Progenitor cell of endocrine pancreas (in vitro differentiated cells): ENCODE results near the gene SMAP1. TPM values are rescaled to one million over a fixed set of nuclear protein-coding genes. Genes with fewer than 3 reads are reported as not detected.
A peak's percentile ranks its signal among the peaks of the same experiment; 100 is the strongest.
"Not testable (repeated sequence)": the region's sequence is repeated elsewhere in the genome, so short reads cannot be mapped to it uniquely, and the experiment has no call there.

Experiments
- DNase-seq: peaks from one replicate; pipeline ENCODE4 v3.0.0; 2021; ENCODE audit warnings: low spot score; ENCODE audit not compliant: unreplicated experiment
- H3K27ac Mint-ChIP-seq: 2 replicates; pipeline ENCODE4 v1.8.0; 2021; ENCODE audit warnings: mild to moderate bottlenecking, moderate library complexity, mixed read lengths
- H3K27me3 Mint-ChIP-seq: 2 replicates; pipeline ENCODE4 v1.8.0; 2021; ENCODE audit warnings: mixed read lengths
- H3K36me3 Mint-ChIP-seq: 2 replicates; pipeline ENCODE4 v1.8.0; 2022; ENCODE audit warnings: mixed read lengths; ENCODE audit not compliant: insufficient read depth
- H3K4me1 Mint-ChIP-seq: 2 replicates; pipeline ENCODE4 v1.8.0; 2021; ENCODE audit warnings: low read depth, mixed read lengths
- H3K4me3 Mint-ChIP-seq: 2 replicates; pipeline ENCODE4 v1.8.0; 2021; ENCODE audit warnings: low read depth, mild to moderate bottlenecking, moderate library complexity, mixed read lengths
- H3K9me3 Mint-ChIP-seq: 2 replicates; pipeline ENCODE4 v1.8.0; 2021; ENCODE audit warnings: low read depth, mixed read lengths
- CTCF ChIP-seq: fragments of 200-600 bp; sonication (generic); IDR thresholded peaks from one replicate; pipeline ENCODE4 v1.5.0; 2021; ENCODE audit warnings: antibody characterized with exemption, mild to moderate bottlenecking; ENCODE audit not compliant: unreplicated experiment
- total RNA-seq: library from RNA; stranded (reverse); gene quantifications from 2 replicates; pipeline ENCODE4 v1.2.1, GENCODE V29; 2021

SMAP1 gene
- total RNA-seq, 1 donor from 2014 or later, result 32.8 TPM

- Mint-ChIP-seq H3K36me3 (peaks cover 11% of the 10 kb centered on the region), H3K27me3 (no peaks in the 10 kb centered on the region), H3K4me3 (no peak overlapping the region), H3K27ac (peak overlapping the region; percentile 59), H3K4me1 (peaks cover 4% of the 10 kb centered on the region), H3K9me3 (peaks cover 5% of the 10 kb centered on the region)
- DNase-seq, result no peak
- no peak for TF ChIP-seq CTCF
Measured at GRCh38 chr6:70758883-70759282, 91.2 kb downstream of the SMAP1 start.

- no peak for DNase-seq
- Mint-ChIP-seq H3K4me1 (peaks cover 4% of the 10 kb centered on the region), H3K36me3 (peaks cover 14% of the 10 kb centered on the region), H3K4me3 (no peak overlapping the region), H3K9me3 (peaks cover 4% of the 10 kb centered on the region), H3K27me3 (no peaks in the 10 kb centered on the region), H3K27ac (no peak overlapping the region)
- TF ChIP-seq CTCF, result no peak
Measured at GRCh38 chr6:70763754-70764510, 96.2 kb downstream of the SMAP1 start.

- no peak for TF ChIP-seq CTCF
- Mint-ChIP-seq H3K4me3 (no peak overlapping the region), H3K27ac (no peak overlapping the region), H3K4me1 (peaks cover 4% of the 10 kb centered on the region), H3K36me3 (peaks cover 15% of the 10 kb centered on the region), H3K27me3 (no peaks in the 10 kb centered on the region), H3K9me3 (peaks cover 5% of the 10 kb centered on the region)
- DNase-seq, result no peak
Measured at GRCh38 chr6:70764706-70765105, 97.0 kb downstream of the SMAP1 start.

GRCh38 chr6:70771351-70771750 lies 103.7 kb downstream of the SMAP1 start:
- not testable (repeated sequence) for H3K27me3 Mint-ChIP-seq, H3K4me1 Mint-ChIP-seq, H3K27ac Mint-ChIP-seq, H3K4me3 Mint-ChIP-seq, DNase-seq
- Mint-ChIP-seq H3K36me3 (peaks cover 24% of the 10 kb centered on the region), H3K9me3 (peaks cover 15% of the 10 kb centered on the region)

GRCh38 chr6:70779934-70780333 lies 112.3 kb downstream of the SMAP1 start:
- no peak for TF ChIP-seq CTCF
- H3K36me3 Mint-ChIP-seq, result peaks cover 34% of the 10 kb centered on the region
- H3K27ac Mint-ChIP-seq, result no peak overlapping the region
- H3K4me3 Mint-ChIP-seq, result no peak overlapping the region
- no peak for DNase-seq
- peaks cover 1% of the 10 kb centered on the region for H3K4me1 Mint-ChIP-seq
- no peaks in the 10 kb centered on the region for H3K27me3 Mint-ChIP-seq
- peaks cover 23% of the 10 kb centered on the region for H3K9me3 Mint-ChIP-seq
